Effector memory CD8-positive, alpha-beta T cell (primary cell): ENCODE measurements around the gene SIGLEC10.
"Not testable (repeated sequence)": the region's sequence is repeated elsewhere in the genome, so short reads cannot be mapped to it uniquely, and the experiment has no call there.

Source experiments
- ATAC-seq: fragments of 150-1000 bp; cut with Tn5 transposase; replicated peaks from 2 replicates; pipeline ENCODE4 v1.10.0; 2021; ENCODE audit warnings: mild to moderate bottlenecking, moderate library complexity
- DNase-seq, 3 experiments: peaks; one replicate each; pipeline ENCODE4 v3.0.0; 2021
- H3K27ac Mint-ChIP-seq, 2 donors: one replicate each; pipeline ENCODE4 v1.8.0; 2022; ENCODE audit warnings: mild to moderate bottlenecking in 2 of 2, mixed read lengths in 2 of 2, moderate library complexity in 2 of 2
- H3K27me3 Mint-ChIP-seq, 2 donors: one replicate each; pipeline ENCODE4 v1.8.0; 2022; ENCODE audit warnings: mixed read lengths in 2 of 2
- H3K36me3 Mint-ChIP-seq: one replicate; pipeline ENCODE4 v1.8.0; 2022; ENCODE audit warnings: mild to moderate bottlenecking, moderate library complexity, mixed read lengths; ENCODE audit not compliant: insufficient read depth
- H3K4me1 Mint-ChIP-seq, 2 donors: one replicate each; pipeline ENCODE4 v1.8.0; 2022; ENCODE audit warnings: low read depth in 2 of 2, mixed read lengths in 2 of 2
- H3K4me3 Mint-ChIP-seq, 2 donors: one replicate each; pipeline ENCODE4 v1.8.0; 2022; ENCODE audit warnings: mild to moderate bottlenecking in 2 of 2, mixed read lengths in 2 of 2, moderate library complexity in 2 of 2
- H3K9me3 Mint-ChIP-seq, 2 donors: one replicate each; pipeline ENCODE4 v1.8.0; 2022; ENCODE audit warnings: mixed read lengths in 2 of 2
- total RNA-seq, 9 experiments: gene quantifications; one replicate each; lab custom pipeline; 2026; lab: John Stamatoyannopoulos, UW

SIGLEC10 gene
- total RNA-seq = 0 to 1.8 (median 0.36) reads per million in 9 experiments

GRCh38 chr19:51417107-51417809 lies at the start of gene SIGLEC10:
Gene SIGLEC10 (minus strand): TSS chr19:51417642. CDS start chr19:51417581, 61 bp downstream.
- ATAC-seq (peak; percentile 66), DNase-seq (no peak)
- H3K9me3 Mint-ChIP-seq = no peaks in the 10 kb centered on the region
- H3K36me3 Mint-ChIP-seq = peaks cover 11% of the 10 kb centered on the region
- H3K4me3 Mint-ChIP-seq = peak within 1 kb of the TSS in 1 of 2 donors; percentile 50
- no peak within 1 kb of the TSS for H3K27ac Mint-ChIP-seq
- peaks cover 20 to 47% of the 10 kb centered on the region in 2 donors for H3K27me3 Mint-ChIP-seq
- peaks cover 6 to 9% of the 10 kb centered on the region in 2 donors for H3K4me1 Mint-ChIP-seq

GRCh38 chr19:51466723-51467122 lies 49.3 kb upstream of the SIGLEC10 start:
- Mint-ChIP-seq H3K4me3 (no peak overlapping the region), H3K4me1 (peaks cover 0 to 14% of the 10 kb centered on the region in 2 donors), H3K27ac (no peak overlapping the region), H3K27me3 (peaks cover 42 to 79% of the 10 kb centered on the region in 2 donors), H3K36me3 (no peaks in the 10 kb centered on the region), H3K9me3 (no peaks in the 10 kb centered on the region)
- no peak for DNase-seq
- no peak for ATAC-seq

GRCh38 chr19:51463976-51464581 lies 46.6 kb upstream of the SIGLEC10 start:
- H3K4me3 Mint-ChIP-seq, H3K9me3 Mint-ChIP-seq, ATAC-seq, DNase-seq, H3K27ac Mint-ChIP-seq, H3K36me3 Mint-ChIP-seq: not testable (repeated sequence)
- Mint-ChIP-seq H3K27me3 (peaks cover 54 to 92% of the 10 kb centered on the region in 2 donors), H3K4me1 (peaks cover 5 to 14% of the 10 kb centered on the region in 2 donors)

- ATAC-seq = no peak
- Mint-ChIP-seq H3K27ac (no peak overlapping the region), H3K4me1 (peaks cover 5 to 10% of the 10 kb centered on the region in 2 donors), H3K27me3 (peaks cover 68 to 93% of the 10 kb centered on the region in 2 donors), H3K4me3 (peak overlapping the region in 1 of 2 donors; percentile 37), H3K36me3 (no peaks in the 10 kb centered on the region), H3K9me3 (no peaks in the 10 kb centered on the region)
- no peak for DNase-seq
These were observed 45.2 kb upstream of the SIGLEC10 start for GRCh38 chr19:51462681-51463080.

GRCh38 chr19:51462276-51462675 lies 44.8 kb upstream of the SIGLEC10 start:
- DNase-seq (no peak), ATAC-seq (no peak)
- H3K27ac Mint-ChIP-seq = no peak overlapping the region
- peaks cover 5 to 10% of the 10 kb centered on the region in 2 donors for H3K4me1 Mint-ChIP-seq
- no peaks in the 10 kb centered on the region for H3K36me3 Mint-ChIP-seq
- H3K27me3 Mint-ChIP-seq = peaks cover 69 to 94% of the 10 kb centered on the region in 2 donors
- no peak overlapping the region for H3K4me3 Mint-ChIP-seq
- H3K9me3 Mint-ChIP-seq = no peaks in the 10 kb centered on the region

GRCh38 chr19:51461723-51462161 lies 44.3 kb upstream of the SIGLEC10 start:
- DNase-seq (no peak), ATAC-seq (peak; percentile 17)
- H3K4me1 Mint-ChIP-seq = peaks cover 5 to 10% of the 10 kb centered on the region in 2 donors
- no peaks in the 10 kb centered on the region for H3K9me3 Mint-ChIP-seq
- no peak overlapping the region for H3K4me3 Mint-ChIP-seq
- no peak overlapping the region for H3K27ac Mint-ChIP-seq
- H3K36me3 Mint-ChIP-seq = no peaks in the 10 kb centered on the region
- H3K27me3 Mint-ChIP-seq = peaks cover 70 to 94% of the 10 kb centered on the region in 2 donors

GRCh38 chr19:51460164-51460992 lies 42.9 kb upstream of the SIGLEC10 start:
- Mint-ChIP-seq H3K9me3 (no peaks in the 10 kb centered on the region), H3K4me1 (peaks cover 5 to 13% of the 10 kb centered on the region in 2 donors), H3K36me3 (peaks cover 3% of the 10 kb centered on the region), H3K27me3 (peaks cover 69 to 96% of the 10 kb centered on the region in 2 donors), H3K4me3 (no peak overlapping the region), H3K27ac (no peak overlapping the region)
- DNase-seq = no peak
- ATAC-seq = no peak

- H3K36me3 Mint-ChIP-seq = peaks cover 3% of the 10 kb centered on the region
- H3K4me3 Mint-ChIP-seq = no peak overlapping the region
- peaks cover 5 to 13% of the 10 kb centered on the region in 2 donors for H3K4me1 Mint-ChIP-seq
- no peaks in the 10 kb centered on the region for H3K9me3 Mint-ChIP-seq
- DNase-seq (no peak), ATAC-seq (no peak)
- peaks cover 66 to 97% of the 10 kb centered on the region in 2 donors for H3K27me3 Mint-ChIP-seq
- no peak overlapping the region for H3K27ac Mint-ChIP-seq
These were observed 41.6 kb upstream of the SIGLEC10 start for GRCh38 chr19:51458899-51459505.

- Mint-ChIP-seq H3K4me3 (no peak within 1 kb of the TSS), H3K4me1 (peaks cover 5 to 8% of the 10 kb centered on the region in 2 donors), H3K27ac (no peak within 1 kb of the TSS), H3K9me3 (no peaks in the 10 kb centered on the region), H3K27me3 (peaks cover 70 to 97% of the 10 kb centered on the region in 2 donors), H3K36me3 (peaks cover 3% of the 10 kb centered on the region)
- DNase-seq (no peak), ATAC-seq (no peak)
These were observed 40.7 kb upstream of the SIGLEC10 start, which contains the start of gene SIGLEC8 for GRCh38 chr19:51458051-51458645. Gene SIGLEC8 (minus strand): TSS chr19:51458454. CDS start chr19:51458387, 67 bp downstream.

- Mint-ChIP-seq H3K36me3 (peaks cover 3% of the 10 kb centered on the region), H3K9me3 (no peaks in the 10 kb centered on the region), H3K4me1 (peaks cover 3 to 5% of the 10 kb centered on the region in 2 donors), H3K4me3 (no peak overlapping the region), H3K27ac (no peak overlapping the region), H3K27me3 (peaks cover 63 to 94% of the 10 kb centered on the region in 2 donors)
- no peak for DNase-seq
- ATAC-seq = no peak
These were observed 40.0 kb upstream of the SIGLEC10 start for GRCh38 chr19:51457351-51458013.

GRCh38 chr19:51456541-51457290 lies 39.3 kb upstream of the SIGLEC10 start:
- H3K9me3 Mint-ChIP-seq = no peaks in the 10 kb centered on the region
- no peak for DNase-seq
- H3K36me3 Mint-ChIP-seq = peaks cover 3% of the 10 kb centered on the region
- H3K4me1 Mint-ChIP-seq = peaks cover 3 to 5% of the 10 kb centered on the region in 2 donors
- peaks cover 62 to 94% of the 10 kb centered on the region in 2 donors for H3K27me3 Mint-ChIP-seq
- no peak overlapping the region for H3K4me3 Mint-ChIP-seq
- peak overlapping the region in 1 of 2 donors; percentile 75 for H3K27ac Mint-ChIP-seq
- ATAC-seq = no peak
